Activated T-helper 1 cell treated with Interleukin-2 at 50 U/mL for 16 hours (primary cell): ENCODE measurements around the gene AQP1.

ENCODE experiments used
- DNase-seq: peaks from one replicate; pipeline ENCODE4 v3.0.0-alpha.2; 2020; ENCODE audit warnings: low read depth

Gene AQP1

DNA sequence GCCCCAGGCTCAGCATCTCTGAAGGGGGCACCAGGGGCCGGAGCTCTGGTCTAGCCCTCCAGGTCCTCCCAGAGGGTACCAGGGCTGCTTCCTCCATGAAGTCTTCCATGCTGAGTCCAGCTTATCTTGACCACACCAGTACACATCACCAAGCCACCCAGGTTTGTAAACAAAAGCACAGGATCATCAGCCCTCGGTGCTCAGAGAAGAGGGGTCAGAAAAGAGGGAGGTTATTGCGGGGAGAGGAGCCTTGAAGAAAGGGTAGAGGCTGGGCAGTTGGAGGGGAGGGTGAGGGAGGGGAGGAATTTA lies 23.9 kb downstream of the AQP1 start:
- DNase-seq: no peak

DNA sequence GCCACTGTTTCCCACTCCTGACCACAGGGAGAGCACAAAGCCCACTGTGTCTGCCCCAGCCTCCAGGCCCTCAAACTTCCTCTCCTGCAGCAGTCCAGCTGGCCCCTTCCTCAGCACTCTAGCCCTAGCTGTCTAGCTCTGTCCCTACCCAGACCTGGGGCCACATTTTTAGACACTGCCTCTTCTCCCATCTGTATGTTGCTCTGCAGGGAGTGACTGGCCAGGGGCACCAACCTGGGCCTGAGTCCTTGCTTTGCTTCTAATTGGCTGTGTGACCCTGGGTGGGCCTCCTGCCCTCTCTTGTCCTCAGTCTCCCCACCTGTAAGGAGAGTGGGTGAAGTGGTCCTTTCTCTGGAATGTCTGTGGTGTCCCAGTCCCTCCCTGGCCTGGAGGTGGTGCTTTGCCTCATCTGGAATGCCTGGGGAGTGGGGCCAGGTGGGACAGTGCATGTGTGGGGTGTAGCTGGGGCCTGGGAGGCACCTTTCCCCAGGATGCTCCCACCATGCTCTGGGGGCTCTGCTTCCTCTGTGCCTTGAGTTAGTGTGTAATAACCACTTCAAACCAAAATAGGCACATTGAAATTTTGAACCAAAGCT lies 25.1 kb downstream of the AQP1 start:
- no peak for DNase-seq

DNA sequence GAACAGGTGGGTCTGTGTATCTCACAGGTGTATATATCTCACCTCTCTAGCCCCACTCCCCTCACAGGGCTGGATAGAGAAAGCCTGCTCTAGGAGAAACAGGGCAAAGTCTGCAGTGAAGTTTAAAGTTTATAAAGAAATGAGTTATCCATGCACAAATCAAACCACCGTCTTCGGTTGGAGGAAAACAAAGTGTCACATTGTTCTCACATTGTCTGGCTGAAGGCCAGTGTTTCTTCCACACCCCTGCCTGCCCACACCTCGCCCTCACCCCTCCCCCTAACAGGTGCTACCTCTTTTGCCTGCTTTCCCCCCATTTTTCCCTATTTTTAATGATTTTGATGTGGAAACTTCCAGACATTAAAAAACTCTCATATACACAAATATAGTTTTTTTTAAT lies 25.8 kb downstream of the AQP1 start:
- no peak for DNase-seq

GRCh38 chr7:30938435-30939316 lies 27.0 kb downstream of the AQP1 start:
- peak; percentile 22 for DNase-seq

DNA sequence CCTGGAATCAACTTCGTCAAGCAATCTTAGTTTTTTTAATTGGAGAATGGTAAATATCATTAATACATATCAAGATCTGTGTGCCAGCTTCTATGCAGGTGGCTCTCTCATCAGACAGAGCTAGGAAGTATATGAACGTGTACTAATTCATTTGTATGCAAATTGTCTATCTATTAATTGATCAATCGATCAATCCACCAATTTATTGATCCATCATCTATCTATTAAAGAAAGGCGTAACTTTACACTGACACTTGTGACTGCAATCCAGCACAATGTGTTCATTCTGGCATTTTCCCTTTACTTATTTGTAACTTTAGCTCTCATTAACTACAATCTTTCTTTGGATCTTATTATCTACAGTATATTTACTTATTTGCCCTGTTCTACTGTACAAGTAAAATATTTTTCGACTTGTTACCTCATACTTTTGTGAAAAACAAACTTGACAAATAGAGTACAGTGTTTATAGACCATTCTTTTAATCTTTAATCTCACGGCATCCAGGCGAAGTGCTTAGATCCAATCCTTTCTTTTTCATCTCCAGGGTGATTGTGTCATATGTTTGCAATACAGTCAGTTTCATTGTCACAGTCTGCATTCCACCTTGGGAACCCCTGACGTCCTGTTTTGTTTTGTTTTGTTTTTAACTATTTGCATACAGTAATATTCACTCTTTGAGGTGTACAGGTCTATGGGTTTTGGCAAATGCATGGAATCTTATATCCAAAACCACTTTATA lies 30.1 kb downstream of the AQP1 start:
- DNase-seq: no peak

DNA sequence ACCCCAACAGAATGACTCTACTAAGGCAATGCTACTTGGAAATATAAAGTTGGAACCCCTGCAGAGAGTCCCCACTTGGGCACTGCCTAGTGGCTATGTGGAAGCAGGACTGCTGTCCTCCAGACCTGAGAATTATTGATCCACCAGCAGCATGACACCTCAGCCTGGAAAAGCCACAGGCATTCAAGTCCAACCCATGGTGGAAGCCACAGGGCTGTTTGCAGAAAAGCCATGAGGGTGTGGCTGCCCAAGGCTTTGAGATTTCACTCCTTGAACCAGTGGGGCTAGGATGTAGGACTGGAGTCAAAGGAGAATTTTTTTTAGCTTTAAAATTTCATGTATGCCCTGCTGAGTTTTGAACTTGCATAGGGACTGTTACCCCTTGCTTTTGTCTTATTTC lies 38.5 kb downstream of the AQP1 start:
- no peak for DNase-seq

- DNase-seq: no peak
These were observed 43.3 kb downstream of the AQP1 start for GRCh38 chr7:30954914-30955313.

GRCh38 chr7:30956704-30957103 lies 45.1 kb downstream of the AQP1 start:
- no peak for DNase-seq

- no peak for DNase-seq
These were observed 52.2 kb downstream of the AQP1 start, which contains the start of gene GHRHR for GRCh38 chr7:30963842-30964241. Gene GHRHR (plus strand): TSS chr7:30963953. CDS start chr7:30964069, 116 bp downstream.

DNA sequence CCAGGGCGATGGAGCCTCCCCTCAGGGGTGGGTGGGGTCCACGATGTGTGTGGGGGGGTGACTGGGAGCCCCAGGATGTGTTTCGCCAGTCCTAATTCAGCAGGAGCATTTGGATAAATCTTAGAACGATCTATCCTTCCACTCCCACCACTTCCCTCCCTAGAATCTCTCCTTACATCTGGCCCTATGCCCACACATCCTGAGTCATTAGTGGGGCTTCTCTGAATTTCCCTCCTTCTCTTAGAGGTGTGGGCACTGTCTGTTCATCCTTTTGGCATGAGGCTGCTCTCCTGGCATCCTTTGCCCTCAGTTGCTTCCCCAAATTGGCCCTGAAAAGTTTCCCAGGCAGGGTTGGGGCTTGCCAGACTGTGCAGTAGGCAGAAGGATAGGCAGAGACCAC lies 53.7 kb downstream of the AQP1 start:
- DNase-seq: no peak

DNA sequence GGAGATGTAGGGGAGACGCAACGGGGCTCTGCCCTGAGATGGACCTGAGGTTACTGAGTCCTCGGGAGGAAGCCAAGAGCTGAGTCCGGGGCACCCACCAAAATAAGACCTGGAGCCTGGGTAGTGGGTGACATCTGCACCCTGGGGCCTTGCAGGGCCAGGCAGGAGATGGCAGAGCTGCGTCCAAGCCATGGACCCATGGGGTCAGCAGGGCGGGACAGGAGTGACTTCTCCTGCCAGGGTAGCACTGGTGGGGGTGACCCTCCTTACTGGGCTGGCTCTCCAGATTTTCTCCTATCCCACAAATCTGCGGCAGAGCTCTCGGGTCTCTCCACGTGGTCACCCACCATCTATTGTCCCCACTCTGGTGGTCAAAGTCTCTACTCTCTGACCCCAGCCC lies 54.2 kb downstream of the AQP1 start:
- DNase-seq: no peak

GRCh38 chr7:30968294-30968693 lies 56.6 kb downstream of the AQP1 start:
- no peak for DNase-seq

DNA sequence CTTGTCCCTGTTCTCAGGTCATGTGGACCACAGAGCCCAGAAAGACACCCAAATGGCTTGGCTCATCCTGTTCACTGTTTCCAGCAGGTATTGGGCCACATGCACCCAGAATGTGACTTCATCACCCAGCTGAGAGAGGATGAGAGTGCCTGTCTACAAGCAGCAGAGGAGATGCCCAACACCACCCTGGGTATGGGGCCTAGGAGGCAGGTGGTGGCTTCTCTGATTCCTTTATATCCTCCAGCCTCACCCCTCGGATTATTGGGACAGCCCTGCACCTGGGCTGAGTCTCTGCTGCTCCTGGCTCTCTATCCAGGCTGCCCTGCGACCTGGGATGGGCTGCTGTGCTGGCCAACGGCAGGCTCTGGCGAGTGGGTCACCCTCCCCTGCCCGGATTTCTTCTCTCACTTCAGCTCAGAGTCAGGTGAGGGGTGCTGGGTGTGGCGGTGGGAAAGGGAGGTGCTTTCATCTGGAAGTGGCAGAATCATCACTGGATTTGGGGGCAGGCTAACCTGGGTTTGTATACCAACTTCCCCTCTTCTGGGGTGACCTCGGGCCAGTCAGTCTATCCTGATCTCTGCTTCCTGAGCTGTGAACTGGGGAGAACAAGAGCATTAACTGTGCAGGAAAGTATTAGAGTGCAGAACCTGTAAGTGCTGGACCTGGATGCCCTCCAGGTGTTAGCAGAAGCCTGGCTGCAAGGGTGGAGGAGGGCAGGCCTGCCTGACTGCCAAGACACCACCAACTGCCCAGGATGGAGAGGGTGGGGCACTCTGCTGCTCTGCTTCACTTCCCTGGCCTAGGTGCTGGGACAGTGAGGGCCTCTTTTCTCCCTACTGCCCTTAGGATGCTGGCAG lies 57.3 kb downstream of the AQP1 start:
- DNase-seq: no peak

- DNase-seq: no peak
These were observed 57.9 kb downstream of the AQP1 start for GRCh38 chr7:30969604-30969970.

DNA sequence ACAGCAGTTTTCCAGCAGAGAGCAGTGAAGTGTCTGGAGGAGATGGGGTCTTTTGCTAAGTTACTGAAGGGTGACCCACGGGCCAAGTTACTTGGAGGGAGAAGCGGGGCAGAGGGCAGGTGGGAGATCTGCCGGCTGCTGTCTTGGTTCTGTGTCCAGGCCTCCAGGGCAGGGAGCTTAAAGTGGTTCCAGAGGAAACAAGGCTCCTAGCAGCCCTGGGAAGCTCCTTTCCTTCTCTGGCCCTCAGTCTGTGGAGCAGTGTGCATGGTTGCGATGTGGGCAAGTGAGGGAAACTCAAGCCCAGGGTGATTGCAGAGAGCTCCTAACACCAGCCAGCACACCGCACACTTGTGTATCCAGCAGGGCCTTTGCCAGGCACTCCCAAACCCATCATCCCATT lies 58.4 kb downstream of the AQP1 start:
- no peak for DNase-seq

DNA sequence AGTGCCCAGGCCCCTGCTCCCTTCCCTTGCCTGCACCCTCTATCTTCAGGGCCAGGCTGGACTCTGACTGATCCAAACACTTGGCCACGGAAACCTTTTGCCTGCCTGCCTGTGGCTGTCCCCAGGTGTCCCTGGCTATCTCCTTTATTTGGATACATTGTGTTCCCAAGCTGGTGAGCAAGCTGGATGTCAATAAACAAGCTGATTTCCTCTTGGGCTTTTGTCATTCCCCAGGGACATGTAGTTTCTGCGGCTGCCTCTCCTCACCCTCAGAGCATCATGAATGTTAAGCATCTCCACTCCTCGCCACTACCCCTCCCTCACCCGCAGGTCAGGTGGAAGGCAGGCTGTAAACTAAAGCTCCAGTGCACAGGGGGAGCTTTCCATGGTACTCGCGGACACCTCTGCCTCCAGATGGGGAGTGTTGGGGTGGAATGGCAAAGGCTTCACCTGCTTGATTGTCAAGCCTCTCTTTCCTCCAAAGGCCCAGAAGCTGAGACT lies 59.0 kb downstream of the AQP1 start:
- no peak for DNase-seq

- no peak for DNase-seq
These were observed 59.8 kb downstream of the AQP1 start for GRCh38 chr7:30971440-30971839.

GRCh38 chr7:30971840-30972563 lies 60.3 kb downstream of the AQP1 start:
- DNase-seq: no peak

- DNase-seq: no peak
These were observed 61.6 kb downstream of the AQP1 start for GRCh38 chr7:30973292-30973691.

DNA sequence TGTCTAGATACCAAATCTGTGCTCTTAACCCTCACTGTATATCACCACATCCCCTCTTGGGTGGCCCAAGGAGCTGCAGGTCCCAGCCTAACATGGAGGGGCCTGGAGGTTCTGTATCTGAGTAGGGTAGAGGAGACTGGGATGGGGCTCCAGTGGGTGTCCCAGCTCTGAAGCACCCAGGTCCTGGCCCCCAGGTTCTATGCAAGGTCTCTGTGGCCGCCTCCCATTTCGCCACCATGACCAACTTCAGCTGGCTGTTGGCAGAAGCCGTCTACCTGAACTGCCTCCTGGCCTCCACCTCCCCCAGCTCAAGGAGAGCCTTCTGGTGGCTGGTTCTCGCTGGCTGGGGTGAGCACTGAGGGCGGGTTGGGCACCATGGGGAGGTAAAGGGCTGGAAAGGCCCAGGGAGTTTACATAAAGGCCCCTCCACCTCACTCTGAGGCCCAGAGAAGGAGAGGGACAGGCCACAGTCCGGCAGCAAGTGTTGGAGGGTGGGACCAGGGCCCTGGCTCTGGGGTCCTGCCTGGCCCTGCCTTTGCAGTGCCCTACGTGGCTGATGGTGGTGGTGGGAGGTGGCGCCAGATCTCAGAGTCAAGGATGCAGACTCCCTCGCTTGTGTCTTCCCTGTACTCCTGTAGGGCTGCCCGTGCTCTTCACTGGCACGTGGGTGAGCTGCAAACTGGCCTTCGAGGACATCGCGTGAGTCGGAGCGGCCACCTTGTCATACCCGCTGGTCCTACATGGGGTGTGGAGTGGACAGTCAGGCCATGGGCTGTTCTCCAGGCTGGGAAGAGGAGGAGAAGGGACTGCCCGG lies 62.3 kb downstream of the AQP1 start:
- DNase-seq: no peak
